NCI-H2227 (cell line): ENCODE measurements around the gene ALDH1A2.

Source experiments
- DNase-seq: peaks from one replicate; lab custom pipeline; 2025; ENCODE audit not compliant: unreplicated experiment; lab: John Stamatoyannopoulos, UW

Gene ALDH1A2

GRCh38 chr15:57911247-57911646 lies 154.3 kb downstream of the ALDH1A2 start:
- DNase-seq = no peak

DNA sequence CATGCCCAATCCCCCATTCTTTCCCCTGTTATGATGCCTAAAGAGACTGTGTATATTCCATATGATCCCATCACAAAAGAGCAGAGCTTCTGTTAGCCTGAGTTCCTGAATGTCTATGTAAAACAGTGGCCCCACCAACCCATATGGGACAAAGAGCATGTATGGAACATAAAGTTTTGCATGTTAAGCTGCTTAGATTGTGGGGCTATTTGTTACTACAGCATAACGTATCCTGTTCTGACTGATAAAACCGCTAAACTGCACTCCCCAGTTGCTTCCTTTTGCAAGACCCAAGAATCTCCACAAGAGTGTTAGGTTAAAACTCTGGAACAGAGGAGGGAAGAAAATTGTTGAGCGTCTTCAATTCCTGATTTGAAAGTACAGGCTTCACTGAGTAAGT lies 154.8 kb downstream of the ALDH1A2 start:
- no peak for DNase-seq

GRCh38 chr15:57909388-57909787 lies 156.1 kb downstream of the ALDH1A2 start:
- no peak for DNase-seq

GRCh38 chr15:57903626-57904025 lies 161.9 kb downstream of the ALDH1A2 start:
- no peak for DNase-seq
